SK-N-SH treated with all-trans-retinoic acid at 6 μM for 48 hours (cell line): ENCODE data around the gene ULBP3.

Experiments
- ARNTL ChIP-seq: fragments of 450-650 bp; formaldehyde crosslinking; IDR thresholded peaks from 2 replicates; pipeline ENCODE4 v1.5.0; 2020; ENCODE audit warnings: low read depth, mild to moderate bottlenecking, moderate library complexity, borderline replicate concordance
- CREB5 ChIP-seq: fragments of 250-450 bp; sonication (Bioruptor Pico); IDR thresholded peaks from 2 replicates; pipeline ENCODE4 v1.5.1; 2020; ENCODE audit warnings: low read depth, mild to moderate bottlenecking, moderate library complexity
- CSRNP3 ChIP-seq: fragments of 250-450 bp; sonication (Bioruptor Pico); IDR thresholded peaks from 2 replicates; pipeline ENCODE4 v1.5.1; 2021; ENCODE audit warnings: mild to moderate bottlenecking, moderate library complexity
- ESRRG ChIP-seq: fragments of 250-450 bp; sonication (Bioruptor Pico); IDR thresholded peaks from 2 replicates; pipeline ENCODE4 v1.6.1; 2021; ENCODE audit warnings: mild to moderate bottlenecking
- GLIS3 ChIP-seq: fragments of 250-450 bp; sonication (Bioruptor Pico); IDR thresholded peaks from 2 replicates; pipeline ENCODE4 v1.5.0; 2020; ENCODE audit warnings: mild to moderate bottlenecking, moderate library complexity
- OSR1 ChIP-seq: fragments of 250-450 bp; sonication (Bioruptor Pico); IDR thresholded peaks from 2 replicates; pipeline ENCODE4 v1.8.0; 2022; ENCODE audit warnings: moderate library complexity, mild to moderate bottlenecking, inconsistent platforms
- PATZ1 ChIP-seq: fragments of 250-450 bp; sonication (Bioruptor Pico); IDR thresholded peaks from 2 replicates; pipeline ENCODE4 v1.8.0; 2020; ENCODE audit warnings: mild to moderate bottlenecking, moderate library complexity, borderline replicate concordance
- POU6F1 ChIP-seq: fragments of 250-450 bp; sonication (Bioruptor Pico); IDR thresholded peaks from 2 replicates; pipeline ENCODE4 v1.8.0; 2021; ENCODE audit warnings: low read depth, mild to moderate bottlenecking, moderate library complexity, borderline replicate concordance
- PPARA ChIP-seq: fragments of 250-450 bp; sonication (Bioruptor Pico); IDR thresholded peaks from 2 replicates; pipeline ENCODE4 v1.5.0; 2020; ENCODE audit warnings: mild to moderate bottlenecking, borderline replicate concordance
- TOX ChIP-seq: fragments of 250-450 bp; sonication (Bioruptor Pico); IDR thresholded peaks from 2 replicates; pipeline ENCODE4 v1.8.0; 2021; ENCODE audit warnings: mild to moderate bottlenecking, moderate library complexity, borderline replicate concordance
- TSHZ2 ChIP-seq: fragments of 250-450 bp; sonication (Bioruptor Pico); IDR thresholded peaks from 2 replicates; pipeline ENCODE4 v1.5.0; 2020; ENCODE audit warnings: mild to moderate bottlenecking, moderate library complexity
- ZC3H10 ChIP-seq: fragments of 250-450 bp; sonication (Bioruptor Pico); IDR thresholded peaks from 2 replicates; pipeline ENCODE4 v1.5.1; 2021; ENCODE audit warnings: mild to moderate bottlenecking, moderate library complexity
- ZNF565 ChIP-seq: fragments of 450-650 bp; formaldehyde crosslinking; conservative IDR thresholded peaks from 2 replicates; pipeline ENCODE4 v1.5.0; 2020; ENCODE audit warnings: low read depth, mild to moderate bottlenecking, moderate library complexity
- ZNF8 ChIP-seq: fragments of 450-650 bp; formaldehyde crosslinking; IDR thresholded peaks from 2 replicates; pipeline ENCODE4 v1.5.0; 2020; ENCODE audit warnings: mild to moderate bottlenecking, moderate library complexity

- TF ChIP-seq PATZ1 (CRISPR knock-in tag) (no peak), ZNF565 (CRISPR knock-in tag) (no peak), ARNTL (CRISPR knock-in tag) (no peak), PPARA (CRISPR knock-in tag) (no peak), GLIS3 (CRISPR knock-in tag) (no peak), CSRNP3 (CRISPR knock-in tag) (no peak), OSR1 (CRISPR knock-in tag) (no peak), ZNF8 (CRISPR knock-in tag) (no peak), CREB5 (CRISPR knock-in tag) (no peak), TOX (CRISPR knock-in tag) (no peak), ESRRG (no peak), TSHZ2 (CRISPR knock-in tag) (no peak), ZC3H10 (CRISPR knock-in tag) (no peak), POU6F1 (CRISPR knock-in tag) (no peak)
Measured at GRCh38 chr6:150055131-150055530, 13.8 kb downstream of the ULBP3 start.
